WTC11 (cell line): ENCODE data around the gene ARMCX2. TPM values are rescaled to one million over a fixed set of nuclear protein-coding genes. Genes with fewer than 3 reads are reported as not detected.

Experiments
- ATAC-seq: fragments of 200-7000 bp; cut with Tn5 transposase; 2 replicates; pipeline ENCODE4 v1.10.0; 2021; ENCODE audit warnings: mild to moderate bottlenecking, moderate library complexity
- CTCF ChIA-PET: fragments of 300-600 bp; sonication (Branson Sonifier 250); formaldehyde crosslinking; loops from one replicate; lab custom pipeline; 2021; ENCODE audit warnings: antibody characterized with exemption; lab: Charles Lee
- POLR2A ChIA-PET: fragments of 350-600 bp; sonication (Branson Sonifier 250); formaldehyde crosslinking; loops from one replicate; lab custom pipeline; 2021; ENCODE audit warnings: antibody characterized with exemption; lab: Charles Lee
- DNase-seq: peaks from one replicate; pipeline ENCODE4 v3.0.0; 2021; ENCODE audit warnings: low spot score
- H3K27ac Mint-ChIP-seq: 2 replicates; pipeline ENCODE4 v1.8.0; 2021; ENCODE audit warnings: mixed read lengths
- H3K27me3 Mint-ChIP-seq: 2 replicates; pipeline ENCODE4 v1.8.0; 2021; ENCODE audit warnings: low read depth, mild to moderate bottlenecking, moderate library complexity, mixed read lengths
- H3K36me3 Mint-ChIP-seq: 2 replicates; pipeline ENCODE4 v1.8.0; 2021; ENCODE audit warnings: mixed read lengths
- H3K4me1 Mint-ChIP-seq: 2 replicates; pipeline ENCODE4 v1.8.0; 2022; ENCODE audit warnings: mixed read lengths
- H3K4me3 Mint-ChIP-seq: 2 replicates; pipeline ENCODE4 v1.8.0; 2021; ENCODE audit warnings: mild to moderate bottlenecking, moderate library complexity, mixed read lengths
- H3K9me3 Mint-ChIP-seq: 2 replicates; pipeline ENCODE4 v1.8.0; 2021; ENCODE audit warnings: mixed read lengths
- ARID4B ChIP-seq: sonication (generic); formaldehyde crosslinking; IDR thresholded peaks from 2 replicates; pipeline ENCODE4 v1.8.0; 2023; ENCODE audit warnings: missing genetic modification reagents, mild to moderate bottlenecking, borderline replicate concordance
- ATF1 ChIP-seq: sonication (generic); formaldehyde crosslinking; IDR thresholded peaks from 2 replicates; pipeline ENCODE4 v1.8.1; 2023; ENCODE audit warnings: mild to moderate bottlenecking, moderate library complexity, missing genetic modification reagents
- CTCF ChIP-seq: fragments of 200-600 bp; IDR thresholded peaks from 2 replicates; pipeline ENCODE4 v1.8.0; 2022; ENCODE audit warnings: antibody characterized with exemption
- ESRRA ChIP-seq: sonication (generic); formaldehyde crosslinking; IDR thresholded peaks from 2 replicates; pipeline ENCODE4 v1.8.1; 2022; ENCODE audit warnings: mild to moderate bottlenecking, missing genetic modification reagents, borderline replicate concordance
- FOXJ3 ChIP-seq: sonication (generic); formaldehyde crosslinking; IDR thresholded peaks from 2 replicates; pipeline ENCODE4 v1.9.0; 2021; ENCODE audit warnings: missing genetic modification reagents, mild to moderate bottlenecking, borderline replicate concordance
- GABPB1 ChIP-seq: sonication (generic); formaldehyde crosslinking; IDR thresholded peaks from 2 replicates; pipeline ENCODE4 v1.8.1; 2023; ENCODE audit warnings: mild to moderate bottlenecking, missing genetic modification reagents
- JUN ChIP-seq: sonication (generic); formaldehyde crosslinking; IDR thresholded peaks from 2 replicates; pipeline ENCODE4 v1.8.0; 2023; ENCODE audit warnings: mild to moderate bottlenecking, missing genetic modification reagents
- MAX ChIP-seq: sonication (generic); formaldehyde crosslinking; IDR thresholded peaks from 2 replicates; pipeline ENCODE4 v1.8.0; 2022; ENCODE audit warnings: mild to moderate bottlenecking, missing genetic modification reagents
- NFE2L1 ChIP-seq: sonication (generic); formaldehyde crosslinking; IDR thresholded peaks from 2 replicates; pipeline ENCODE4 v1.8.1; 2023; ENCODE audit warnings: missing genetic modification reagents
- OVOL2 ChIP-seq: fragments of 250-450 bp; sonication (Bioruptor Pico); IDR thresholded peaks from 2 replicates; pipeline ENCODE4 v1.9.0; 2021; ENCODE audit warnings: mild to moderate bottlenecking, borderline replicate concordance
- PRRX2 ChIP-seq: fragments of 250-450 bp; sonication (Bioruptor Pico); IDR thresholded peaks from 2 replicates; pipeline ENCODE4 v1.8.0; 2021; ENCODE audit warnings: mild to moderate bottlenecking
- RORB ChIP-seq: fragments of 250-450 bp; sonication (Bioruptor Pico); IDR thresholded peaks from 2 replicates; pipeline ENCODE4 v1.9.0; 2021; ENCODE audit warnings: mild to moderate bottlenecking
- SOX15 ChIP-seq: fragments of 250-450 bp; sonication (Bioruptor Pico); IDR thresholded peaks from 2 replicates; pipeline ENCODE4 v1.9.0; 2021; ENCODE audit warnings: mild to moderate bottlenecking
- USF1 ChIP-seq: sonication (generic); formaldehyde crosslinking; IDR thresholded peaks from 2 replicates; pipeline ENCODE4 v1.8.0; 2022; ENCODE audit warnings: mild to moderate bottlenecking, missing genetic modification reagents
- USF2 ChIP-seq: sonication (generic); formaldehyde crosslinking; IDR thresholded peaks from 2 replicates; pipeline ENCODE4 v1.8.1; 2023; ENCODE audit warnings: mild to moderate bottlenecking, missing genetic modification reagents, moderate library complexity
- ZMAT4 ChIP-seq: fragments of 250-450 bp; sonication (Bioruptor Pico); IDR thresholded peaks from 2 replicates; pipeline ENCODE4 v1.9.0; 2021; ENCODE audit warnings: mild to moderate bottlenecking
- ZNF121 ChIP-seq: sonication (generic); formaldehyde crosslinking; IDR thresholded peaks from 2 replicates; pipeline ENCODE4 v1.8.0; 2023; ENCODE audit warnings: missing genetic modification reagents
- ZNF317 ChIP-seq: sonication (generic); formaldehyde crosslinking; IDR thresholded peaks from 2 replicates; pipeline ENCODE4 v1.8.1; 2023; ENCODE audit warnings: low read depth, mild to moderate bottlenecking, moderate library complexity, missing genetic modification reagents, borderline replicate concordance
- ZNF423 ChIP-seq: fragments of 250-450 bp; sonication (Bioruptor Pico); IDR thresholded peaks from 2 replicates; pipeline ENCODE4 v2.1.2; 2022; ENCODE audit warnings: mild to moderate bottlenecking, moderate library complexity
- total RNA-seq: library from RNA; stranded (reverse); gene quantifications from 3 replicates; pipeline ENCODE4 v1.2.3, GENCODE V29; 2021

ARMCX2 gene
- total RNA-seq, 1 experiment from 2014 or later = 108 TPM

GRCh38 chrX:101617211-101618191 lies 42.1 kb downstream of the ARMCX2 start, which contains the start of gene ARMCX6:
ARMCX6 (minus strand) TSS chrX:101618000; CDS start chrX:101616620, 1,380 bp downstream.
- POLR2A ChIA-PET = no interaction called here
- ATAC-seq = peak; percentile 78
- H3K27me3 Mint-ChIP-seq = no peaks in the 10 kb centered on the region
- H3K9me3 Mint-ChIP-seq = no peaks in the 10 kb centered on the region
- peaks cover 6% of the 10 kb centered on the region for H3K36me3 Mint-ChIP-seq
- H3K27ac Mint-ChIP-seq = peak within 1 kb of the TSS; percentile 97
- peak; percentile 48 for DNase-seq
- H3K4me1 Mint-ChIP-seq = peaks cover 41% of the 10 kb centered on the region
- 0 out of 2 replicates have a peak, but pooled peaks have one; percentile 7 for TF ChIP-seq ZNF121 (CRISPR knock-in tag)
- no peak for TF ChIP-seq SOX15 (CRISPR knock-in tag)
- TF ChIP-seq CTCF = no peak
- TF ChIP-seq GABPB1 (CRISPR knock-in tag) = no peak
- TF ChIP-seq ARID4B = no peak
- no peak for TF ChIP-seq JUN (CRISPR knock-in tag)
- TF ChIP-seq FOXJ3 = no peak
- TF ChIP-seq USF1 (CRISPR knock-in tag) = peak; percentile 91
- TF ChIP-seq NFE2L1 (CRISPR knock-in tag) = no peak
- TF ChIP-seq OVOL2 (CRISPR knock-in tag) = no peak
- no peak for TF ChIP-seq ATF1 (CRISPR knock-in tag)
- peak; percentile 48; the same call in 1 of the 2 replicates for TF ChIP-seq MAX (CRISPR knock-in tag)
- TF ChIP-seq USF2 (CRISPR knock-in tag) = peak; percentile 93
- no peak for TF ChIP-seq ZNF423
- no peak for TF ChIP-seq PRRX2
- CTCF ChIA-PET = interaction anchor here (1.4 kb wide), 1 partner anchor 141 kb away, joined by 8 read pairs; no protein-coding TSS in a partner anchor
- H3K4me3 Mint-ChIP-seq = peak within 1 kb of the TSS; percentile 87

GRCh38 chrX:101605728-101606127 lies 53.9 kb downstream of the ARMCX2 start:
- no peak for DNase-seq
- CTCF ChIA-PET = no interaction called here
- Mint-ChIP-seq H3K4me1 (no peaks in the 10 kb centered on the region), H3K36me3 (no peaks in the 10 kb centered on the region), H3K27ac (no peak overlapping the region), H3K9me3 (no peaks in the 10 kb centered on the region), H3K4me3 (no peak overlapping the region), H3K27me3 (no peaks in the 10 kb centered on the region)
- POLR2A ChIA-PET = no interaction called here
- TF ChIP-seq ZMAT4 (no peak), ESRRA (no peak), RORB (no peak), ZNF317 (no peak)
- TF ChIP-seq, all 79 proteins: peak for 0
- no peak for ATAC-seq
